Thoracic aorta (tissue), 2 donors: Measurements from ENCODE around the gene CDK2AP2. TPM values are rescaled to one million over a fixed set of nuclear protein-coding genes. Genes with fewer than 3 reads are reported as not detected.
"Not testable (repeated sequence)": the region's sequence is repeated elsewhere in the genome, so short reads cannot be mapped to it uniquely, and the experiment has no call there.

Source experiments
- ATAC-seq: fragments of 150-250 bp; one replicate; pipeline ENCODE4 v1.8.0; 2017; ENCODE audit warnings: low read depth; ENCODE audit not compliant: insufficient number of reproducible peaks, low FRiP score
- DNase-seq: peaks from one replicate; pipeline ENCODE4 v3.0.0-alpha.2; 2020; ENCODE audit warnings: low spot score
- H3K27ac ChIP-seq, 2 donors: fragments of 200-600 bp; sonication (generic); 1 replicate in 1 of 2; 2 replicates in 1 of 2; pipeline ENCODE4 v1.5.1; 2016; ENCODE audit warnings: mild to moderate bottlenecking in 2 of 2, moderate library complexity in 2 of 2
- H3K27me3 ChIP-seq: fragments of 200-600 bp; sonication (generic); replicated peaks from 2 replicates; pipeline ENCODE4 v1.6.0; 2016; ENCODE audit warnings: mild to moderate bottlenecking; ENCODE audit not compliant: insufficient read depth
- H3K36me3 ChIP-seq: fragments of 200-600 bp; sonication (generic); one replicate; pipeline ENCODE4 v1.5.1; 2016
- H3K4me1 ChIP-seq, 2 donors: fragments of 200-600 bp; sonication (generic); 1 replicate in 1 of 2; 2 replicates in 1 of 2; pipeline versions ENCODE4 v1.5.1 to v1.6.0; 2016; ENCODE audit warnings: low read depth in 2 of 2, mild to moderate bottlenecking in 1 of 2; ENCODE audit not compliant: control insufficient read depth in 1 of 2
- H3K4me3 ChIP-seq: fragments of 200-600 bp; sonication (generic); 2 replicates; pipeline ENCODE4 v1.5.1; 2016; ENCODE audit warnings: mild to moderate bottlenecking
- H3K9me3 ChIP-seq: fragments of 200-600 bp; sonication (generic); 2 replicates; pipeline ENCODE4 v1.5.1; 2016
- CTCF ChIP-seq: fragments of 200-600 bp; sonication (generic); IDR thresholded peaks from one replicate; pipeline ENCODE4 v1.5.1; 2019; ENCODE audit warnings: antibody characterized with exemption
- total RNA-seq, 2 donors: library from RNA; depleted of rRNA; stranded (reverse); fragments of >200 nt; gene quantifications; one replicate each; pipeline versions ENCODE4 v1.1.0 to v1.2.3, GENCODE V29; 2016

The CDK2AP2 gene
- total RNA-seq, 2 donors from 2014 or later, result 53.3 to 73.4 TPM

GRCh38 chr11:67490727-67491065, 17.3 kb downstream of the CDK2AP2 start:
- Histone ChIP-seq H3K27me3 (no peaks in the 10 kb centered on the region), H3K36me3 (peaks cover 44% of the 10 kb centered on the region), H3K9me3 (no peaks in the 10 kb centered on the region), H3K27ac (no peak overlapping the region), H3K4me1 (no peaks in the 10 kb centered on the region), H3K4me3 (no peak overlapping the region)
- ATAC-seq (no peak), DNase-seq (no peak)
- TF ChIP-seq CTCF, result no peak

GRCh38 chr11:67489885-67490726, 17.9 kb downstream of the CDK2AP2 start:
- Histone ChIP-seq H3K4me1 (peaks cover 2 to 3% of the 10 kb centered on the region in 2 donors), H3K4me3 (no peak overlapping the region), H3K27ac (no peak overlapping the region), H3K27me3 (no peaks in the 10 kb centered on the region), H3K9me3 (no peaks in the 10 kb centered on the region), H3K36me3 (peaks cover 40% of the 10 kb centered on the region)
- ATAC-seq (no peak), DNase-seq (no peak)
- no peak for TF ChIP-seq CTCF

- H3K36me3 ChIP-seq, result peaks cover 40% of the 10 kb centered on the region
- H3K4me1 ChIP-seq, result peaks cover 7 to 10% of the 10 kb centered on the region in 2 donors
- ATAC-seq, result no peak
- DNase-seq, result no peak
- no peak overlapping the region for H3K4me3 ChIP-seq
- no peak overlapping the region for H3K27ac ChIP-seq
- no peak for TF ChIP-seq CTCF
- no peaks in the 10 kb centered on the region for H3K9me3 ChIP-seq
- H3K27me3 ChIP-seq, result no peaks in the 10 kb centered on the region
Observed at GRCh38 chr11:67489203-67489884, 18.6 kb downstream of the CDK2AP2 start.

GRCh38 chr11:67486481-67487195, 21.3 kb downstream of the CDK2AP2 start:
- ATAC-seq (no peak), DNase-seq (no peak)
- Histone ChIP-seq H3K27ac (no peak overlapping the region), H3K4me3 (no peak overlapping the region), H3K27me3 (no peaks in the 10 kb centered on the region), H3K36me3 (peaks cover 19% of the 10 kb centered on the region), H3K4me1 (peaks cover 18 to 27% of the 10 kb centered on the region in 2 donors), H3K9me3 (no peaks in the 10 kb centered on the region)
- TF ChIP-seq CTCF, result no peak

GRCh38 chr11:67485873-67486361, 22.0 kb downstream of the CDK2AP2 start:
- not testable (repeated sequence) for H3K4me3 ChIP-seq, H3K27ac ChIP-seq, H3K27me3 ChIP-seq, ATAC-seq, DNase-seq, H3K9me3 ChIP-seq
- H3K36me3 ChIP-seq, result peaks cover 13% of the 10 kb centered on the region
- peaks cover 18 to 27% of the 10 kb centered on the region in 2 donors for H3K4me1 ChIP-seq
